GM18951 (cell line): ENCODE data around the gene MRPL28.
A peak's percentile ranks its signal among the peaks of the same experiment; 100 is the strongest.
"Not testable (repeated sequence)": the region's sequence is repeated elsewhere in the genome, so short reads cannot be mapped to it uniquely, and the experiment has no call there.

Source experiments
- POLR2A ChIP-seq: IDR thresholded peaks from 4 replicates; pipeline ENCODE4 v1.6.1; 2011; ENCODE audit warnings: mild to moderate bottlenecking; ENCODE audit not compliant: insufficient read length, insufficient read depth; ENCODE audit errors: extremely low read depth
- in situ Hi-C: fragments of 300-500 bp; cut with MboI; formaldehyde crosslinking; loops from one replicate; pipeline ENCODE4 v1.12.0; 2022; ENCODE audit warnings: low sequenced_read_pairs, mixed read lengths, inconsistent platforms; ENCODE audit not compliant: unreplicated experiment

Gene MRPL28

DNA sequence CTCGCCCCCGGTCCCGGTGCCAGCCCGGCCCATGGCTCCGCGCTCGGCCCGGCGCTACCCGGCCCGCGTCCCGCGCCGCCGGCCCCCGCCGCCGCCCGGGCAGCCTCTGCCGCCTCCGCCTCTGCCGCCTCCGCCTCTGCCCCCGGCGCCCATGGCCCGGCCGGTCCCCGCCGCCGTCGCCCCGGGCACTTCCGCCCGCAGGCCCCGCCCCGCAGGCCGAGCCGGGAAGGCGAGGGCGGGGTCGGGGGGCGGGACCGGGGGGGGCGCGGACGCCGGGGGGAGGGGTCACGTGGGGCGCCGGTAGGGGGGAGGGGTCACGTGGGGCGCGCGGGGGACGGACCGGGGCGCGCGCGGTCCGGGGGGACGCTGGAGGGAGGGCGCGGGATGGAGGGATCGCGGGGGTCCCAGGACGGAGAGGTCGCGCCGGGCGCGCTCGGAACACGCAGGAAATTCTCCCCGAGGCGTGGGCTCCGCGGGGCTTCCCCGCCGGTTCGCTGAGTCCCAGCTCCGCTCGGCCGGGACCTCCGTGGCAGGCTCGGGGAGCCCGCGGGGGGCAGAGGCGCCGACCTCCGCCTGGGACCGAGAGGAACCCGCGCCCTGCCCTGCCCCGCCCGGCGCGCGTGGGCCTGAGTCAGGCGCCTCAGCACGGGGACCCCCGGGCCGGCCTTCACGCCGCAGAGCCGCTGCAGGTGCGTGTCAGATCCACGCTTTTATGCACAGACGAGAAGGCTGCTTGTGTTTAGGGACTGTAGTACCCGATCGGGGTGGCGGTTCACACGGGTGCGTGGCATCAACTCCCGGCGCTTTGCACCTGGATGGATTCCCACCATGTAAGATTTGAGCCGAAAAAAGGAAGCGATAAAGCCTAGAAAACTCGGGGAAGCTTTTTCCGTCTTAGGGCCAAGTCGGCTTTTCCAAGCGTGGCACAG is 11.7 kb upstream of the MRPL28 start, which contains the start of gene PGAP6:
TSS of gene PGAP6 (minus strand) at position 190 of the 929 bp plus-strand sequence. CDS start at position 33, 157 bp downstream.
- peak; percentile 84 for TF ChIP-seq POLR2A
- in situ Hi-C loops: no loop called here

DNA sequence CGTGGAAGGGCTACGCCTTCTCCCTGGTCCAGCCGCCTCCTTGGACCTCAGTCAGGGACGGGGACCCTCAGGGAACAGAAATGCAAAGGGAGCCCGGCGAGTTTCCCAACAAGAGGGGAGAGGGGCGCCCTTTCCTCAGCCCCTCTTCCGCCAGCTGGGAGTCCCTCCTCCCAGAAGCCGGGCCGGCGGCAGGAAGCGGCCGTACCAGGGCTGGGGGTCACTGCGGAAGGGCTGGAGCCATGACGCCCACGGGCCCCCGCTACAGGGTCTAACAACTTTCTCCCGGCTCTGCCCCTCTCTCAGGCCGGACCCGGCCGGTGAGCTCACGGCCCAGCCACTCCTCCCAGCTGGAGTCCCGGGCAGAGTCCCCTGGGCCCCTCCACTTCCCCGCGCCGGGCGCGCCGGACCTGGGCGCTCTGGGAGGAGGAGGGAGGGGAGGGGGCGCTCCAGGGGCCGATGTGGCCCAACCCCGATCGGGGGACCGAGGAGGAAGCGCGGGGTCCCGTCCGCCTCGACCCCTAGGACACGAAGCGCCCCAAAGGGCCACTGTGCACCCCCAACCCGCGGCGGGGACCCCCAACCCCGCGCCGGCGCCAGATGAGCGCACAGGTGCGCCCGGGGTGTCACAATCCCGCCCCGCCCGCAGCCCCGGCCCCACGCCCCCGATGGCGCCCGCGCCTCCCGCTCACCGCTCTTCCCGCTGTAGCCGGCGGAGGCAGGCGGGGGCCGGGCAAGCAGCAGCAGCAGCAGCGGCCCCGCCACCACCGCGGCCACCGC is 10.9 kb upstream of the MRPL28 start:
- in situ Hi-C loops: no loop called here
- TF ChIP-seq POLR2A: no peak

DNA sequence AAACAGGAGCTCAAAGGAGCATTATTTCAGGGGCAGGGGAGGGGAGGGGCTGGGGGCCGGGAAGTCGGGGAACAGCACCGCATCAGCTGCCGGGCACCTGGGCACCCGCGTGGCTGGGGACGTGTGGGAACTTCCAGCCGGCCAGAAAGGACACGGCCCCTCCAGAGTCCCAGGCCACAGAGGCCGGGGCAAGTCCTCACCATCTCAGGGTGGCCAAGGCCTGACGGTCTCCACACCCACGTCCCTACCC is 10.3 kb upstream of the MRPL28 start:
- in situ Hi-C loops: no loop called here
- no peak for TF ChIP-seq POLR2A

DNA sequence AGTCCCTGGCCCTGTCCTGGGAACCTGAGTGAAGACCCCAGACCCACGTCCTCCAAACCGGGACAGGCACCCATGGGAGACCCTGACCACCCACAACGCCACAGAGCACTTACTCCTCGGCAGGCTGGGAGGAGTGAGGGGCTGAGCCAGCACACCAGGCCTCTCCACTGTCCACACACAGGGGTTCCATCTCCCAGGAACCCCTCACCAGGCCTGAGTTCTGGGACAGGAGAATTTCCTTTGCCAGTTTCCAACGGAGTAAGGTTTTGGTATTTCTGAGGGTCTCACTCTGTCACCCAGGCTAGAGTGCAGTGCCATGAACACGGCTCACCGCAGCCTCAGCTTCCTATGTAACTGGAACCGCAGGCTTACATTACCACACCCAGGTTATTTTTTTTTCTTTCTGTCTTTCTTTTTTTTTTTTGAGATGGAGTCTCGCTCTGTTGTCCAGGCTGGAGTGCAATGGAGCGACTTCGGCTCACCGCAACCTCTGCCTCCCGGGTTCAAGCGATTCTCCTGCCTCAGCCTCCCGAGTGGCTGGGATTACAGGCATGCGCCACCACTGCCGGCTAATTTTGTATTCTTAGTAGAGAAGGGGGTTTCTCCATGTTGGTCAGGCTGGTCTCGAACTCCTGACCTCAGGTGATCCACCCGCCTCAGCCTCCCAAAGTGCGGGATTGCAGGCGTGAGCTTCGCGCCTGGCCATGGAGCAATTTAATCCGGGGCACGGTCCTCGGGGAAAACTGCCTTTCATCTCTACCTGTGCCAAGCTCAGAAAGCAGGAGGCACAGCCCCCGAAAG is 9.8 kb upstream of the MRPL28 start:
- no peak for TF ChIP-seq POLR2A
- in situ Hi-C loops: no loop called here

DNA sequence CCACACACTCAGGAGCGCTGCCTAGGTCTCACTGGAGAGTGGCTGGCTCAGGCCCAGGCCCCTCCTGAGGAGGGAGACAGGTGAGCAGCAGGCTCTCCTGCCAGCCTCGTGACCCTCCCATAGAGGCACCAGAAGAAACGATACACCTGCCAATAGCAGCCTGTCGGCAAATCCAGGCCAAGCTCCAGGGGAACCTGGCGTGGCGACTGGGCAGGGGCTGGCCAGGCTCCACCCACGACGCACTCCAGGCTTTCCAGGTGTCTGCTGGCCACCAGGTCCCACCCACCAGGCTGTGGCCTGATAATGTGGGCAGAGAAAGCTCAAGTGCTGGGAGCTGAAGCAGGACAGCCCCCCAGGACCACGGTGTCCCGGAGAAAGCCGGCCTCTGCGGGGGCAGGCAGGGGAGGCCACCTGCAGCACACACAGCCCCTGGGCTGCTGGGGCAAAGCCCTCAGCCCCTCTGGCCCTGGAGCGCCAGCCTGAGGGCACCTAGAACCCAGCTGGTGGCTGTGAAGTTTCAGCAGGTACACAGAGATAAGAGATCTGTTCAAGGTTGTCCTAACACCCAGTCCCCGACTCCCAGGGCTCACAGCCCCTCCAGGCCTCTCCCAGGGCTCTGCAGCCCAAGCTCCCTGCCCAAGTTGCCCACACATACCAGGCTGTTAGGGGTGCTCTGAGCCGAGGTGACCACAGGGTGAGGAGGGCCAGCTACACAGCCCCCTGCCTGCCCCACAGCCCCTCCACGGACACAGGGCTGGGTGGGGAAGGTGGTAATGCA is 9.0 kb upstream of the MRPL28 start:
- in situ Hi-C loops: no loop called here
- TF ChIP-seq POLR2A: no peak

DNA sequence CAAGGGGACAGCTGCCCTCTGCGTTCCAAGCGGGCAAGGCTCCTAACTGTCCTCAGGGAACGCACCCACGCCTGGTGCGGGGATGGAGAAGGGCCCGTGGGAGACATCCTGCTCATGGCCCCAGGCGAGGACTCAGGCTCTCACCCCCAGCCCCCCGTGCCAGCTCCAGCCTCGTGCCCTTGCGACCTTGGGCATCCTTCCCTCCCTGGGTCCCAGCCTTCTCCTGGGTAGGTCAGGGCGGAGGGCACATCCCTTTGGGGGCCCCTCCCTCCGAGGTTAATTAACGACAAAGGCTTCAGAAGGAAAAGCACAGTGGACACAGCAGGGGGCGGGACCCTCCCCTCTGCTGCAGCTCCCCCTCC is 8.5 kb upstream of the MRPL28 start:
- in situ Hi-C loops: no loop called here
- TF ChIP-seq POLR2A: no peak

DNA sequence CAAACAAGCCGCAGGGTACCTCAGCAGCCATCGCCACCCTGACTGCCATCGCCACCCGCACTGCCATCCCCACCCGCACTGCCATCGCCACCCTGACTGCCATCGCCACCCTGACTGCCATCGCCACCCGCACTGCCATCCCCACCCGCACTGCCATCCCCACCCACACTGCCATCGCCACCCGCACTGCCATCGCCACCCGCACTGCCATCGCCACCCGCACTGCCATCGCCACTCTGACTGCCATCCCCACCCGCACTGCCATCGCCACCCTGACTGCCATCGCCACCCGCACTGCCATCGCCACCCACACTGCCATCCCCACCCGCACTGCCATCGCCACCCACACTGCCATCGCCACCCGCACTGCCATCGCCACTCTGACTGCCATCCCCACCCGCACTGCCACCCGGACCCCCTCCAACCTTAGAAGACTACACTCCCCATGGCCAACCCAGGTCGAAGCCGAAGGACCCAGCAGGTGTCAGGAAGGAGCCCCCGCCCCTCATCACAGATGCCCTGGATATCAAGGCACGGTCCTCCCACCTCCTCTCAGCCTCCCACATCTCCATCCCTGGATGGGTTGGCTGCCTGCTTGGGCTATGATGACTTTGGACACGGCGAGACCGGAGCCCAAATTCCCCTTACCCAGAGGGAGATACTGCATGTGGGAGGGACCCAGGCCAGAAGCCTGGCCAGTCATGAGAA is 7.9 kb upstream of the MRPL28 start:
- in situ Hi-C loops: not testable (repeated sequence)

DNA sequence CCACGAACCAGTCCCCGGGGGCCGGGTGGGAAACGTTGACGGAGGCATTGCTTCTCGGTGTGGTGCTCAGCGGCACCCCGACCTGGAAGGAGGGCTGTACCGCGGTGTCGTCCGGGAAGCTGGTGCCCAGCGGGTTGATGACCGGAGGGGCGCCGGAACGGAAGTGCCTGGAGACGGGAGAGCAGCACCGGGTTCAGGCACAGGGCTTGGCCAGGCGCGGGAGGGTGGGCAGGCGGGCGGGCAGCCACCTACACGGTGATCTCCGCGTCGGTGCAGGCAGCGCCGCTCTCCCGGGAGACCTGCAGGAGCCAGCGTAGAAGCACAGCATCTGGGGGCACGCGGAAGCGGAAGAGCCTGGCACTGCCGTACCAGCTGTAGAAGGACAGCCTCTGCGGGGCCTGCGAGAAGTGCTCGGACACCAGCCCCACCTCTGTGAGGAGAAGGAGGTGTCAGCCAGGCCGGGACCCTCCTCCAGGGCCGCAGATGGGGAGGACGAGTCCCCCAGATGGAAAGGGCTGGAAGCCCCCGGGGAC is 7.1 kb upstream of the MRPL28 start:
- in situ Hi-C loops: no loop called here
- no peak for TF ChIP-seq POLR2A

DNA sequence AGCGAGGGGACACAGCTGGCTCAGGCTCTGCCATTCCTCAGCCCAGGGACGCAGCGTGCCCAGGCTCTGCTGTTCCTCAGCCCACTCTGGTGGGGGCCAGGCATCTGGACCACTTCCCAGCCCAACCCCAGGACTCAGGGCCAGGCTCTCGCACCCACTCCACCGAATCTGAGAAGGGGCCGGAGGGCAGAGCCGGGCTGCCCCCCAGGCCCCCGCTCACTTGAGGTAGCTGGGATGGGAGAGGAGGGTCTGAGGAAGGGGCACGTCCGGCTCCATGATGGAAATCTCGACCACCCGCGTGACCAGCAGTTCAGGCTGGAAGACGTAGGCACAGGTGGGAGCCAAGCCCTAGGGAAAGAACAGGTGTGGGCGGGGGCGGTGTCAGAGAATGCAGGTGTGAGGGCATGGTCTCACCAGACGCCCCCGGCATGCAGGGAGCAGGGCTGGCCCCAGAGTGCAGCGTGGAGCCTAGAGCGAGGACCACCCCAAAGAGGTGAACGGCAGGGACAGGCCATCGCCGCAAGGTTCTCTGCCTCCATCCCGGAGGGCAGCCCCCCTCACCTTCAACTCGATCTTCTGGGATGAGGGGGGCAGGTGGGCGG is 6.6 kb upstream of the MRPL28 start:
- TF ChIP-seq POLR2A: no peak
- in situ Hi-C loops: no loop called here

DNA sequence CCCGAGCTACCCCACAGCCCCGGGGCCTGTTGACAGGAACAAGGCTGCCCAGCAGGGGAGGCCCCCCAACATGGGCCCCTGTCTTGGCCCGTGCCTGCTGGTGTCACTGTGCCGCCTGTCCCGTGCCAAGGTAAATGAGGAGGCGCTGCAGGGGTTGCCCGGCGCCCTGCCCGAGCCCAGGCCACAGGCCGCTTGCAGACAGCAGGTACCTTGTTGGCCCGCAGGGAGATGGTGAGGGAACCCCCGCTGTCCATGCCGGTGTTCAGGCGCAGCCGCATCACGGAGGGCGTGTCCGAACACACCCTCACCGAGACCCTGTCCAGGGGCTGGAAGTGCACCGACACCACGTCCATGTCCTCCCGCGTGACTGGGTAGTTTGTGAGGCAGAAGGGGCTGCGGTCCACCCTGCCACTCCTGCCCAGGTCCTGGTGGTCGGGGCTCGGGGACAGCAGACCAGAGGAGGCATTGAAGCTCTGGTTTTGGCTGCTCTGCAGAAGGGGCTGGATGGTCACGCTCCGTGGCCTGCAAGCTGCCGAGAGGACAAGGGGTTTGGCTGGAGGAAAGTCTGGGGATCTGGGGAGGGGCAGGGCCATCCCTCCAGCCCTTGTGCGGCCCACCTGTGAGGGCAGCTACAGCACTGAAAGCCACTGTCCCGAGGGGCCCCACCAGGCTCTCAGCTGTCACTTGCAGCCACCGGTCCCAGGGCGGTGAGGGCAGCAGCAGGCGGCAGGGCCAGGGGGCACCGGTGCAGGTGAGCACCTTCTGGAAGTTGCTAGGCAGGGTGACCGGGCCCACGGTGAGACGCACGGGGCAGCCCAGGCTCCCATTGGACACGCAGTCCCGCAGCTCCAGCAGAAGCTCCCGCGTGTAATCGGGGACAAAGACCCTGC is 5.8 kb upstream of the MRPL28 start:
- no peak for TF ChIP-seq POLR2A
- in situ Hi-C loops: no loop called here

DNA sequence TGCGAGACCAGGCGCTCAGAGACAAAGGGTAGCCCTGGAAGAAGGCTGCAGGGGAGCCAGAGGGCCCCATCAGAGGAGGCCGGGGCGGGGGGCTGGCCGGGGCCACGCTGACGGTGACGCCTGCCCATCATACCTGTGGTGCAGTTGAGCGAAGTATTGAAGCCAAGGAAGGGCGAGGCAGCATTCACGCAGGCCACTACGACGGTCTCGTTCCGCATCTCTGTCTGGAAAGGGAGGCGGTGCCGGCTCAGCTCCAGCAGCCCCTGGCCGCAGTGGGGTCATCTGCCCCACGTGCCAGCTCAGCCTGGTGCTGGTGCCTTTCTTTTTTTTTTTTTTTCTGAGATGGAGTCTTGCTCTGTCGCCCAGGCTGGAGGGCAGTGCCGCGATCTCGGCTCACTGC is 4.9 kb upstream of the MRPL28 start:
- in situ Hi-C loops: no loop called here

More for the DNA sequence above, 4.9 kb upstream of the MRPL28 start:
- TF ChIP-seq POLR2A: no peak
